SK-N-MC (cell line): Measurements from ENCODE around the gene BLVRA.

ENCODE experiments used
- EZH2 ChIP-seq: fragments of 200-600 bp; sonication (generic); IDR thresholded peaks from one replicate; pipeline ENCODE4 v1.6.1; 2017; ENCODE audit warnings: antibody characterized with exemption
- FOXP2 ChIP-seq: optimal IDR thresholded peaks from 2 replicates; pipeline ENCODE3; 2011; ENCODE audit warnings: mild to moderate bottlenecking, moderate library complexity; ENCODE audit not compliant: insufficient read depth; ENCODE audit errors: extremely low read length, control extremely low read depth
- POLR2AphosphoS5 ChIP-seq: IDR thresholded peaks from 2 replicates; pipeline ENCODE4 v1.6.1; 2012; ENCODE audit warnings: mild to moderate bottlenecking, low read depth, low read length, borderline replicate concordance

DNA sequence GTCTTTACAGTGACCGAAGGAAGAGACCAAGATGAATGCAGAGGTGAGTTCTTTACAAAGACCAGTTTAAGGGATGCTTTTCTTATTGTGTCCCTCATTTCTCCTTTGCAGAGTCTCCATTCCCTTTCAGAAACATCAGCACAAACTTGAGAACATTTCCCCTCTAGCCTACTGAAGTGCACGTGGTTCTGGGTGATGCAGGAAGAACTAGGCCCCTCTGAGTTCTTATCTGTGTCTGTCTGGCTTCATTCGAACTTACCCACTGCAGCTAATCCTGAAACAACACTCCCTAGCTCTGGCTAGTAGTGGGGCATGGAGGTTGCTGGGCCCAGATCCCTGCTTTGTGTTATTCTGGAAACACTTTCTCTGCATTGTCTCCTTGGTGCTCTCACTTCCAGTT, 12.6 kb downstream of the BLVRA start:
- TF ChIP-seq POLR2AphosphoS5: no peak
- TF ChIP-seq EZH2: no peak
- TF ChIP-seq FOXP2: no peak
